GM23338 (cell line): ENCODE data around the gene DERA. TPM values are rescaled to one million over a fixed set of nuclear protein-coding genes. Genes with fewer than 3 reads are reported as not detected.

ENCODE experiments used
- ATAC-seq: fragments of 200-7000 bp; cut with Tn5 transposase; 3 replicates; pipeline ENCODE4 v1.9.1; 2020
- DNase-seq: peaks from one replicate; pipeline ENCODE4 v3.0.0-alpha.2; 2015; ENCODE audit warnings: low spot score
- H2AFZ ChIP-seq: fragments of 200-600 bp; sonication (generic); 2 replicates; pipeline ENCODE4 v1.8.0; 2016; ENCODE audit warnings: antibody characterized with exemption, mild to moderate bottlenecking, moderate library complexity
- H3F3A ChIP-seq: fragments of 200-600 bp; sonication (generic); replicated peaks from 2 replicates; pipeline ENCODE4 v1.8.0; 2017; ENCODE audit warnings: antibody characterized with exemption, mixed run types, low read depth
- H3K27ac ChIP-seq: fragments of 200-600 bp; sonication (generic); 2 replicates; pipeline ENCODE4 v1.6.1; 2016; ENCODE audit warnings: low read depth
- H3K27me3 ChIP-seq: fragments of 200-600 bp; sonication (generic); 2 replicates; pipeline ENCODE4 v1.8.0; 2016; ENCODE audit warnings: mild to moderate bottlenecking, mixed run types, moderate library complexity; ENCODE audit not compliant: insufficient read depth
- H3K36me3 ChIP-seq: fragments of 200-600 bp; sonication (generic); 2 replicates; pipeline ENCODE4 v1.8.0; 2016; ENCODE audit warnings: mild to moderate bottlenecking; ENCODE audit not compliant: insufficient read depth
- H3K4me1 ChIP-seq: fragments of 200-600 bp; sonication (generic); 2 replicates; pipeline ENCODE4 v1.8.0; 2016; ENCODE audit warnings: mild to moderate bottlenecking, moderate library complexity; ENCODE audit not compliant: insufficient read depth
- H3K4me2 ChIP-seq: fragments of 200-600 bp; sonication (generic); 2 replicates; pipeline ENCODE4 v1.7.1; 2017; ENCODE audit warnings: mixed run types
- H3K4me3 ChIP-seq: fragments of 200-600 bp; sonication (generic); 2 replicates; pipeline ENCODE4 v1.6.1; 2016; ENCODE audit warnings: mixed run types
- H3K79me2 ChIP-seq: fragments of 200-600 bp; sonication (generic); replicated peaks from 2 replicates; pipeline ENCODE4 v1.8.0; 2017; ENCODE audit warnings: mild to moderate bottlenecking; ENCODE audit not compliant: insufficient read depth
- H3K9me2 ChIP-seq: fragments of 200-600 bp; sonication (generic); 2 replicates; pipeline ENCODE4 v1.8.0; 2017; ENCODE audit not compliant: insufficient read depth
- H4K20me1 ChIP-seq: fragments of 200-600 bp; sonication (generic); replicated peaks from 2 replicates; pipeline ENCODE4 v1.8.0; 2017; ENCODE audit warnings: mild to moderate bottlenecking; ENCODE audit not compliant: insufficient read depth
- H3K27ac Mint-ChIP-seq: 2 replicates; pipeline ENCODE4 v1.8.0; 2020; ENCODE audit warnings: inconsistent platforms, mild to moderate bottlenecking, moderate library complexity, mixed read lengths
- H3K27me3 Mint-ChIP-seq: 3 replicates; pipeline ENCODE4 v1.8.0; 2022; ENCODE audit warnings: low read depth, mild to moderate bottlenecking, moderate library complexity, mixed read lengths, inconsistent platforms; ENCODE audit not compliant: insufficient read depth, poor library complexity
- H3K36me3 Mint-ChIP-seq: 3 replicates; pipeline ENCODE4 v1.8.0; 2021; ENCODE audit warnings: low read depth, mild to moderate bottlenecking, inconsistent platforms, moderate library complexity, mixed read lengths
- H3K4me1 Mint-ChIP-seq: 3 replicates; pipeline ENCODE4 v1.8.0; 2020; ENCODE audit warnings: mild to moderate bottlenecking, inconsistent platforms, mixed read lengths
- H3K4me3 Mint-ChIP-seq: 3 replicates; pipeline ENCODE4 v1.8.0; 2021; ENCODE audit warnings: moderate library complexity, mild to moderate bottlenecking, inconsistent platforms, mixed read lengths
- H3K9me3 Mint-ChIP-seq: 3 replicates; pipeline ENCODE4 v1.8.0; 2020; ENCODE audit warnings: moderate library complexity, mild to moderate bottlenecking, inconsistent platforms, mixed read lengths
- CREB1 ChIP-seq: fragments of 250-450 bp; sonication (Bioruptor Pico); IDR thresholded peaks from 2 replicates; pipeline ENCODE4 v1.5.0; 2020; ENCODE audit warnings: low read depth, mild to moderate bottlenecking, moderate library complexity
- EZH2 ChIP-seq: fragments of 200-600 bp; sonication (generic); IDR thresholded peaks from one replicate; pipeline ENCODE4 v1.8.0; 2017; ENCODE audit warnings: antibody characterized with exemption, mild to moderate bottlenecking, low read depth; ENCODE audit not compliant: unreplicated experiment
- EZH2phosphoT487 ChIP-seq: fragments of 200-600 bp; sonication (generic); IDR thresholded peaks from one replicate; pipeline ENCODE4 v1.8.1; 2018; ENCODE audit warnings: antibody characterized with exemption; ENCODE audit not compliant: unreplicated experiment
- JUNB ChIP-seq: IDR thresholded peaks from one replicate; pipeline ENCODE4 v1.6.1; 2016; ENCODE audit warnings: antibody characterized with exemption; ENCODE audit not compliant: unreplicated experiment
- NANOG ChIP-seq: IDR thresholded peaks from 2 replicates; pipeline ENCODE4 v1.6.1; 2016; ENCODE audit warnings: antibody characterized with exemption, borderline replicate concordance
- POLR2AphosphoS5 ChIP-seq: IDR thresholded peaks from 2 replicates; pipeline ENCODE4 v1.6.1; 2016; ENCODE audit warnings: antibody characterized with exemption, low read depth
- STAT1 ChIP-seq: IDR thresholded peaks from one replicate; pipeline ENCODE4 v1.6.1; 2016; ENCODE audit warnings: antibody characterized with exemption; ENCODE audit not compliant: unreplicated experiment
- ZNF114 ChIP-seq: fragments of 250-450 bp; sonication (Bioruptor Pico); IDR thresholded peaks from 2 replicates; pipeline ENCODE4 v1.5.0; 2020; ENCODE audit warnings: mild to moderate bottlenecking, moderate library complexity
- ZNF331 ChIP-seq: fragments of 250-450 bp; sonication (Bioruptor Pico); IDR thresholded peaks from 2 replicates; pipeline ENCODE4 v1.5.0; 2020; ENCODE audit warnings: low read depth, mild to moderate bottlenecking, moderate library complexity
- polyA plus RNA-seq: library from polyadenylated mRNA; unstranded; fragments of >200 nt; fragmentation: Nextera tagmentation; extraction: Ambion mirVana; gene quantifications from 2 replicates; pipeline ENCODE4 v1.2.1, GENCODE V29; 2016
- total RNA-seq: library from RNA; depleted of rRNA; stranded (reverse); fragments of >200 nt; shearing (Covaris generic); gene quantifications from 2 replicates; pipeline ENCODE4 v1.2.3, GENCODE V29; 2014
- TF ChIP-seq, protein P1 (sequence below): fragments of 250-450 bp; sonication (Bioruptor Pico); IDR thresholded peaks from 2 replicates; pipeline ENCODE4 v1.5.0; 2020; ENCODE audit warnings: mild to moderate bottlenecking, moderate library complexity
- TF ChIP-seq, protein P2 (sequence below), 2 experiments: fragments of 200-600 bp in 1 of 2; sonication (generic) in 1 of 2; conservative IDR thresholded peaks; 2 replicates each; pipeline versions ENCODE4 v1.5.1 to v1.6.1; 2016 to 2017; ENCODE audit warnings: antibody characterized with exemption in 2 of 2, low read depth in 2 of 2, mild to moderate bottlenecking in 2 of 2, moderate library complexity in 1 of 2
- TF ChIP-seq, protein P3 (sequence below): IDR thresholded peaks from 2 replicates; pipeline ENCODE4 v1.6.1; 2016; ENCODE audit warnings: antibody characterized with exemption

DERA gene
- total and polyA plus RNA-seq, 2 experiments from 2014 or later: 20.4 to 27.3 TPM

DNA sequence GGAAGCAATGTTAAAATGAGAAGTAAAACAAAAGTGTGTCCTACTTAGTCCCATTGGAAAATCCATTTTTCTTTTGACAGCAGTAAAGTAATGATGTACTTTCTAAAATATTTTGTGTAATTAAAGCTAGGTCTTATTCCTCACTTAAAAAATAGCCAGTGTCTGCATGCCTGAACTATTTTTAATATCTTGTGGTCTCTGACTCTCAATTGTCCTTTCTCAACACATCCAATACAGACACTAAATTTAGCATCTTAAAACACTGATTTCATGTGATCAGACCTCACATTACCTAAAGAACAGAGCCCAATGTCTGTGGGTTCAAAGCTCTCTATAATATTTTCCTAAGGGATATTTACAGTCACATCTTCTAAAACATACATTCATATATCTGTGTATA lies 108.0 kb downstream of the DERA start:
- TF ChIP-seq JUNB (no peak), CREB1 (CRISPR knock-in tag) (no peak), EZH2phosphoT487 (no peak), POLR2AphosphoS5 (no peak), STAT1 (no peak), NANOG (no peak), ZNF331 (CRISPR knock-in tag) (no peak), EZH2 (no peak), ZNF114 (no peak)
- TF ChIP-seq, protein P1, sequence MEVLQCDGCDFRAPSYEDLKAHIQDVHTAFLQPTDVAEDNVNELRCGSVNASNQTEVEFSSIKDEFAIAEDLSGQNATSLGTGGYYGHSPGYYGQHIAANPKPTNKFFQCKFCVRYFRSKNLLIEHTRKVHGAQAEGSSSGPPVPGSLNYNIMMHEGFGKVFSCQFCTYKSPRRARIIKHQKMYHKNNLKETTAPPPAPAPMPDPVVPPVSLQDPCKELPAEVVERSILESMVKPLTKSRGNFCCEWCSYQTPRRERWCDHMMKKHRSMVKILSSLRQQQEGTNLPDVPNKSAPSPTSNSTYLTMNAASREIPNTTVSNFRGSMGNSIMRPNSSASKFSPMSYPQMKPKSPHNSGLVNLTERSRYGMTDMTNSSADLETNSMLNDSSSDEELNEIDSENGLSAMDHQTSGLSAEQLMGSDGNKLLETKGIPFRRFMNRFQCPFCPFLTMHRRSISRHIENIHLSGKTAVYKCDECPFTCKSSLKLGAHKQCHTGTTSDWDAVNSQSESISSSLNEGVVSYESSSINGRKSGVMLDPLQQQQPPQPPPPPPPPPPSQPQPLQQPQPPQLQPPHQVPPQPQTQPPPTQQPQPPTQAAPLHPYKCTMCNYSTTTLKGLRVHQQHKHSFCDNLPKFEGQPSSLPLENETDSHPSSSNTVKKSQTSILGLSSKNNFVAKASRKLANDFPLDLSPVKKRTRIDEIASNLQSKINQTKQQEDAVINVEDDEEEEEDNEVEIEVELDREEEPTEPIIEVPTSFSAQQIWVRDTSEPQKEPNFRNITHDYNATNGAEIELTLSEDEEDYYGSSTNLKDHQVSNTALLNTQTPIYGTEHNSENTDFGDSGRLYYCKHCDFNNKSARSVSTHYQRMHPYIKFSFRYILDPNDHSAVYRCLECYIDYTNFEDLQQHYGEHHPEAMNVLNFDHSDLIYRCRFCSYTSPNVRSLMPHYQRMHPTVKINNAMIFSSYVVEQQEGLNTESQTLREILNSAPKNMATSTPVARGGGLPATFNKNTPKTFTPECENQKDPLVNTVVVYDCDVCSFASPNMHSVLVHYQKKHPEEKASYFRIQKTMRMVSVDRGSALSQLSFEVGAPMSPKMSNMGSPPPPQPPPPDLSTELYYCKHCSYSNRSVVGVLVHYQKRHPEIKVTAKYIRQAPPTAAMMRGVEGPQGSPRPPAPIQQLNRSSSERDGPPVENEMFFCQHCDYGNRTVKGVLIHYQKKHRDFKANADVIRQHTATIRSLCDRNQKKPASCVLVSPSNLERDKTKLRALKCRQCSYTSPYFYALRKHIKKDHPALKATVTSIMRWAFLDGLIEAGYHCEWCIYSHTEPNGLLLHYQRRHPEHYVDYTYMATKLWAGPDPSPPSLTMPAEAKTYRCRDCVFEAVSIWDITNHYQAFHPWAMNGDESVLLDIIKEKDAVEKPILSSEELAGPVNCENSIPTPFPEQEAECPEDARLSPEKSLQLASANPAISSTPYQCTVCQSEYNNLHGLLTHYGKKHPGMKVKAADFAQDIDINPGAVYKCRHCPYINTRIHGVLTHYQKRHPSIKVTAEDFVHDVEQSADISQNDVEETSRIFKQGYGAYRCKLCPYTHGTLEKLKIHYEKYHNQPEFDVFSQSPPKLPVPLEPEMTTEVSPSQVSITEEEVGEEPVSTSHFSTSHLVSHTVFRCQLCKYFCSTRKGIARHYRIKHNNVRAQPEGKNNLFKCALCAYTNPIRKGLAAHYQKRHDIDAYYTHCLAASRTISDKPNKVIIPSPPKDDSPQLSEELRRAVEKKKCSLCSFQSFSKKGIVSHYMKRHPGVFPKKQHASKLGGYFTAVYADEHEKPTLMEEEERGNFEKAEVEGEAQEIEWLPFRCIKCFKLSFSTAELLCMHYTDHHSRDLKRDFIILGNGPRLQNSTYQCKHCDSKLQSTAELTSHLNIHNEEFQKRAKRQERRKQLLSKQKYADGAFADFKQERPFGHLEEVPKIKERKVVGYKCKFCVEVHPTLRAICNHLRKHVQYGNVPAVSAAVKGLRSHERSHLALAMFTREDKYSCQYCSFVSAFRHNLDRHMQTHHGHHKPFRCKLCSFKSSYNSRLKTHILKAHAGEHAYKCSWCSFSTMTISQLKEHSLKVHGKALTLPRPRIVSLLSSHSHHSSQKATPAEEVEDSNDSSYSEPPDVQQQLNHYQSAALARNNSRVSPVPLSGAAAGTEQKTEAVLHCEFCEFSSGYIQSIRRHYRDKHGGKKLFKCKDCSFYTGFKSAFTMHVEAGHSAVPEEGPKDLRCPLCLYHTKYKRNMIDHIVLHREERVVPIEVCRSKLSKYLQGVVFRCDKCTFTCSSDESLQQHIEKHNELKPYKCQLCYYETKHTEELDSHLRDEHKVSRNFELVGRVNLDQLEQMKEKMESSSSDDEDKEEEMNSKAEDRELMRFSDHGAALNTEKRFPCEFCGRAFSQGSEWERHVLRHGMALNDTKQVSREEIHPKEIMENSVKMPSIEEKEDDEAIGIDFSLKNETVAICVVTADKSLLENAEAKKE (CRISPR knock-in tag): no peak
- TF ChIP-seq, protein P2, sequence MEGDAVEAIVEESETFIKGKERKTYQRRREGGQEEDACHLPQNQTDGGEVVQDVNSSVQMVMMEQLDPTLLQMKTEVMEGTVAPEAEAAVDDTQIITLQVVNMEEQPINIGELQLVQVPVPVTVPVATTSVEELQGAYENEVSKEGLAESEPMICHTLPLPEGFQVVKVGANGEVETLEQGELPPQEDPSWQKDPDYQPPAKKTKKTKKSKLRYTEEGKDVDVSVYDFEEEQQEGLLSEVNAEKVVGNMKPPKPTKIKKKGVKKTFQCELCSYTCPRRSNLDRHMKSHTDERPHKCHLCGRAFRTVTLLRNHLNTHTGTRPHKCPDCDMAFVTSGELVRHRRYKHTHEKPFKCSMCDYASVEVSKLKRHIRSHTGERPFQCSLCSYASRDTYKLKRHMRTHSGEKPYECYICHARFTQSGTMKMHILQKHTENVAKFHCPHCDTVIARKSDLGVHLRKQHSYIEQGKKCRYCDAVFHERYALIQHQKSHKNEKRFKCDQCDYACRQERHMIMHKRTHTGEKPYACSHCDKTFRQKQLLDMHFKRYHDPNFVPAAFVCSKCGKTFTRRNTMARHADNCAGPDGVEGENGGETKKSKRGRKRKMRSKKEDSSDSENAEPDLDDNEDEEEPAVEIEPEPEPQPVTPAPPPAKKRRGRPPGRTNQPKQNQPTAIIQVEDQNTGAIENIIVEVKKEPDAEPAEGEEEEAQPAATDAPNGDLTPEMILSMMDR (conservative IDR thresholded peaks at IDR 0.05; ENCODE audit: low read depth in 2 of 2): no peak
- TF ChIP-seq, protein P3, sequence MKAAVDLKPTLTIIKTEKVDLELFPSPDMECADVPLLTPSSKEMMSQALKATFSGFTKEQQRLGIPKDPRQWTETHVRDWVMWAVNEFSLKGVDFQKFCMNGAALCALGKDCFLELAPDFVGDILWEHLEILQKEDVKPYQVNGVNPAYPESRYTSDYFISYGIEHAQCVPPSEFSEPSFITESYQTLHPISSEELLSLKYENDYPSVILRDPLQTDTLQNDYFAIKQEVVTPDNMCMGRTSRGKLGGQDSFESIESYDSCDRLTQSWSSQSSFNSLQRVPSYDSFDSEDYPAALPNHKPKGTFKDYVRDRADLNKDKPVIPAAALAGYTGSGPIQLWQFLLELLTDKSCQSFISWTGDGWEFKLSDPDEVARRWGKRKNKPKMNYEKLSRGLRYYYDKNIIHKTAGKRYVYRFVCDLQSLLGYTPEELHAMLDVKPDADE: no peak
- peaks cover 52% of the 10 kb centered on the region for H3K9me3 Mint-ChIP-seq
- Histone ChIP-seq H3K27ac (no peak overlapping the region), H3K4me2 (no peak overlapping the region), H3F3A (no peaks in the 10 kb centered on the region), H3K9me2 (no peaks in the 10 kb centered on the region), H4K20me1 (no peaks in the 10 kb centered on the region), H3K27me3 (no peaks in the 10 kb centered on the region), H3K4me3 (no peak overlapping the region), H2AFZ (no peak overlapping the region), H3K4me1 (no peaks in the 10 kb centered on the region), H3K36me3 (peaks cover 8% of the 10 kb centered on the region; the same call in 1 of the 2 replicates), H3K79me2 (no peaks in the 10 kb centered on the region)
- H3K27me3 Mint-ChIP-seq: peaks cover 2% of the 10 kb centered on the region
- H3K36me3 Mint-ChIP-seq: peaks cover 65% of the 10 kb centered on the region
- H3K27ac Mint-ChIP-seq: no peak overlapping the region
- no peak for ATAC-seq
- no peak for DNase-seq
- no peak overlapping the region for H3K4me3 Mint-ChIP-seq
- no peaks in the 10 kb centered on the region for H3K4me1 Mint-ChIP-seq
